RWPE1 (cell line): ENCODE data around the gene RPS14.

Source experiments
- CTCF ChIA-PET: fragments of 350-600 bp; sonication (Branson Sonifier 250); formaldehyde crosslinking; extraction: SDS; loops from one replicate; lab custom pipeline; 2021; lab: Yijun Ruan, JAX
- POLR2A ChIA-PET: fragments of 400-600 bp; formaldehyde crosslinking; extraction: SDS; loops from one replicate; lab custom pipeline; 2020; ENCODE audit warnings: antibody characterized with exemption; ENCODE audit not compliant: low non-redundant PET; lab: Yijun Ruan, JAX
- DNase-seq: peaks from one replicate; pipeline ENCODE4 v3.0.0; 2012; ENCODE audit warnings: low spot score
- H3K27ac ChIP-seq: fragments of 450-650 bp; 2 replicates; pipeline ENCODE4 v1.5.1; 2017
- CTCF ChIP-seq: fragments of 450-650 bp; conservative IDR thresholded peaks from 2 replicates; pipeline ENCODE4 v1.5.1; 2017; ENCODE audit warnings: low read depth, mild to moderate bottlenecking

The RPS14 gene

GRCh38 chr5:150408231-150408943, 41.2 kb downstream of the RPS14 start:
- POLR2A ChIA-PET, result no interaction called here
- CTCF ChIA-PET, result interaction anchor here (0.6 kb wide), 1 partner anchor 1063 kb away, joined by 5 read pairs; the partner anchor contains the start of gene GRPEL2

GRCh38 chr5:150407096-150407720, 42.3 kb downstream of the RPS14 start:
- TF ChIP-seq CTCF, result no peak
- no peak overlapping the region for H3K27ac ChIP-seq
- DNase-seq, result no peak
- ChIA-PET POLR2A (no interaction called here), CTCF (interaction anchor here (0.6 to 0.7 kb wide), 2 partner anchors 440 to 1062 kb away, joined by 3 to 5 read pairs; partner anchors contain the start of gene GRPEL2)

More at GRCh38 chr5:150408231-150408943, 41.2 kb downstream of the RPS14 start:
- TF ChIP-seq CTCF, result no peak
- H3K27ac ChIP-seq, result no peak overlapping the region
- DNase-seq, result no peak

- no peak for DNase-seq
- H3K27ac ChIP-seq, result no peak overlapping the region
- TF ChIP-seq CTCF, result no peak
- ChIA-PET CTCF (interaction anchor here (0.7 kb wide), 1 partner anchor 440 kb away, joined by 3 read pairs; no protein-coding TSS in a partner anchor), POLR2A (no interaction called here)
Measured at GRCh38 chr5:150406723-150407095, 42.8 kb downstream of the RPS14 start.

GRCh38 chr5:150406103-150406722, 43.3 kb downstream of the RPS14 start:
- no peak overlapping the region for H3K27ac ChIP-seq
- DNase-seq, result no peak
- ChIA-PET CTCF (no interaction called here), POLR2A (interaction anchor here (0.6 kb wide), 1 partner anchor 332 kb away, joined by 3 read pairs; no protein-coding TSS in a partner anchor)
- no peak for TF ChIP-seq CTCF

- no peak for DNase-seq
- H3K27ac ChIP-seq, result no peak overlapping the region
- POLR2A ChIA-PET, result no interaction called here
- no peak for TF ChIP-seq CTCF
- CTCF ChIA-PET, result interaction anchor here (0.7 kb wide), 1 partner anchor 13 kb away, joined by 4 read pairs; no protein-coding TSS in a partner anchor
Measured at GRCh38 chr5:150404941-150405816, 44.4 kb downstream of the RPS14 start.
